ENCODE results near the gene KLK10.

Gene KLK10

DNA sequence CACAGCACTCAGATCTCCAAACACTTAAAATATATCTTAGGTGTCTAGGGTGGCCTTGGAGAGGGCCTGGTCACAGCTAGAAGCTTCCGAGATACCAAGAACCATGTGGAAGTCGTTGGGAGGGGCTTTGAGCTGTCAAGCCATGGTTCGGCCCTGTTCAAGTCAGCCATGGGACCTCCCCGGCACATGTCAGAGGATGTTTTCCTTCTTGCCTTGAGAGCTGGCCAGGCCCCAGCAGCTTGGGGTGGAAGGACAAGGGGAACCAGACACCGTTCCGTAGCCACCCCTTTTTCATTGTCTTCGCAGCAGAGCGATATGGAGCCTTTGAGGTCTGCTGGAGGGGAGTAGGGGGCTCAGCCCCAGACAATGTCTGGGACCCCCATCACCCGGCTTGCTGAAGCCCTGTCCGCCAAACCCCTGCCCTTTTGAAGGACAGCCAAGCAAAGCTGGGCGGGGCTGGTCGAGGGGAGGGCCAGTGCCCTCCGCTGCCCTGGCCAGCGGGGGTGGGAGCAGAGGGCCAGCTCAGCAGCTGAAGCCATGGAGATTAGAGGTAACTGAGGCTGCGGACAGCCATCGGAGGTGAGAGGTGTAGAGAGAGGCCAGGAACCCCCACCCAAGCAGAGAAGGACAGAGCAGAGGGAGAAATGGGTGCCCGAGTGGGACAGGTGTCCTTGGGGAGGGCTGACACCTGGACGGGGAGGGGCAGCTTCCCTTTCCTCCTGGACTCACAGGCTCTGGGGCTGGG is 6.5 kb upstream of the KLK10 start:
- DNase-seq, result no peak

DNA sequence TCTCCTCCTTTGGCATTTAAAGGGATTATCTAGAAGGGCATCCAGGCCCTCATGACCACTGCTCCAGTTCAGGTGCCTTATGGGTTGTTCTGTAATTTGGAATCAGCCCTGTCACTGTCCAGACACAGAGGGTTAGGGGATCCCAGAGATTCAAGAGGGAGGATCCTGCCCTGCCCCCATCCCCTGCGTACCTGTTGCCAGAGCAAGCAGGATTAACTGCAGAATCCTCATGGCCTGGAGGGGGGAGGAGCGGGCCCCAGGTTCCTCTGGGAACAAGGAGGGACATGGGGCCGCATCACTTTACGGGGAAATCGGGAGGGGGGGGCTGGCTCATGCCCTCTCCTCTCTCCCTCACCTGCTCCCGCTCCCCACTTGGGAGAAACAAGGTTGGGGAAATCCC is 5.9 kb upstream of the KLK10 start:
- no peak for DNase-seq

DNA sequence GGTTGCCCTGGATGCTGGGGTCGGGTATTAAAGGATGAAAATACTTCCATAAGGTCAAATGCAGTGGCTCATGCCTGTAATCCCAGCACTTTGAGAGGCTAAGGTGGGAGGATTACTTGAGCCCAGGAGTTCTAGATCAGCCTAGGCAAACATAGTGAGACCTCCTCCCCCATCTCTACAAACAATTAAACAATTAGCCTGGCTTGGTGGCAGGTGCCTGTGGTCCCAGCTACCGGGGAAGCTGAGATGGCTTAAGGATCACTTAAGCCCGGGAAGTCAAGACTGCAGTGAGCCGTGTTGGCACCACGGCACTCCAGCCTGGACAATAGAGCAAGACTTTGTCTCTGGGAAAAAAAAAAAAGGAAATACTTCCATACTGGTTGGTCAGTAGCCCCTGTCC is 5.4 kb upstream of the KLK10 start:
- no peak for DNase-seq

DNA sequence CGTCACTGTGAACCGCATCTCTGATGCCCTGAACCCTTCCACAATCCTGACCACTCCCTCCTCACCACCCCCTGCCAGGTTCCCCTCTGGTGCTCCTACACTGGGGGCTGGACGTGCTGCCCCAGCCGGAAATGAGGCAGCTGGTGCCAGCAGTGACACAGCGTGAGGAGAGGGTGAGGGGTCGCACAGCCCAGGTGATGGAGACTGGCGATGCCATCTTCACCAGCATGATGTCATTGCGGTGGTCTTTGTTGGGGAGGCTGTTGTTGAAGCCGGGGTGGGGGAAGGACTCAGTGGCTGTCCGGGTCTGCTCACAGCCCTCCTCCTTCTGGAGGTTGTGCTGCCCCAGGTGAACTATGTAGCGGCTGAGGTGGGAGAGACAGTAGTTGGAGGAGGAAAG is 4.4 kb upstream of the KLK10 start:
- DNase-seq, result no peak

DNA sequence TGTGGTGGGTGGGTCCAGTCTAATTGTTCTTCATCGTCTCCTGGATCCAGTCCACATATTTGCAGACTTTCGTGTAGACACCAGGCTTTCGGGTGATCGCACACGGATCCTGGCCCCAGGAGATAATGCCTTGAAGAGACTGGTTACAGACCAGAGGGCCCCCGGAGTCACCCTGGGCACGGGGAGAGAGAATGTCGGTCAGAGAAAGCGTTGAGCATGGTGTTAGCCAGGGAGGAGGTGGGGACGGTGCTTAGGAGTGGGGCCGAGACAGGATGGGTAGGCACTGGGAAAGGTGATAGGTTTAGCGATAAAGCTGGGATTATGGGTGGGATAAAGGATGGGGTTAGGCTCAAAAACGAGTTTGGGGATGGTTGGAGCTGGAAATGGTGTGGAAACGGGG is 3.0 kb upstream of the KLK10 start:
- DNase-seq, result no peak

DNA sequence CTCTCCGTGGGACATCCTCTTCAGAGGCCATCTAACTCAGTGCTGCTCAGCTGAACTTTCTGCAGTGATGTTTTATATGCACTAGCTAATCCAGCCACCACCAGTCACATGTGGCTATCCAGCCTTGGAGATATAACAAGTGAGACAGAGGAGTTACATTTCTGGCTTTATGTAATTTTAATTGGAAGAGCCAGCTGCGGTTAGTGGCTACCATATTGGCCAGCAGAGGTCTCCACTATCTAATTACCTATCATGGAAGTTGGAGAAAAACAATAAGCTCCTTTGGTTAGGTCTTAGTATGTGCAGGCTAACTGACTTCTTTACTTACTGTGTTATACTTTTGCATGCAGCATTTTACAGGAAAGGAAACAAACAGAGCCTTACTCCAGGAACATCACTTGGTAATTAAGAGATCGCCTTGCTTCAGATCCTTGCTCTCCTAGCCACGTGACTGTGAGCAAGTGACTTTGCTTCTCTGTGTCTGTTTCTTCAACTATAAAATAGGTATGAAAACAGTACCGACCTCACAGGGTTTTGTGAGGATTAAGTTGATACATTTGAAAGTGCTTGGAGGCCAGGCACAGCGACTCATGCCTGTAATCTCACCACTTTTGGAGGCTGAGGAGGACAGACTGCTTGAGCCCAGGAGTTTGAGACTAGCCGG is 1.6 kb upstream of the KLK10 start:
- no peak for DNase-seq

DNA sequence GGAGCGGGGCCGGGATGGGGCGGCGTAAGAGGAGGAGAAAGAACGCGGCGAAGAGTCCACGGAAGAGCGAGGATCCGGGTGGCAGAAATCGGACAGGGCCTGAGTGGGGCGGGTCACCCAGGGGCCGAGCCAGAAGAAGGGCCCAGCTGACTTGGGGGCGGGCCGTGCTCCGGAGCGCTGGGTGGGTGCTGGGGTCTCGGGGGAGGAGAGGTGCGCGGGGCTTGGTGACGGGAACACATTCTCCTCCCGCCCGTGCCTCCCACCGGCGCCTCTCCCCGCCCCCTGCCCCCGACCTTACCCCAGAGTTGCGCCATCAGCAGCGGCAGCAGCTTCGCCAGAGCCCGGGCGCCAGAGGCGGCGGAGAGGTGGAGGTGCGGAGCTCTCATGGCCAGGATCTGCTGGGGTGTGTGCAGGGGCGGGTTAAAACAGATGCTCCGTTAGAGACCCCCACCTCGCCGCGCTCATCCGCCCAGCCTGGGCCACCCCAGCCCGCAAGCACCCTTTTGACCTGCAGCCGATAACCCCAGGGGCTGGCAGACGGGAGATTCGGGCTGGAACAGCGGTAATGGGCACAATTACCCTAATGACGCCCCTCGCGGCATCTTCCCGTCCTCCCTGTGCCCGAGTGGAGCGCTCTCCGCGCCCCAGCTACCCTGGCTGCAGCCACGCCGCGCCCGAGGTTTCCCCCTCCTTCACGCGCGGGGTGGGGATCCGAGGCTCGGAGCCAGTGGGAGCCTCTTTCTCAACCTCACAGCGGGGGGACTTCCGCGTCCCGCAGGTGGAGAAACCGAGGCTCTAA is 565 bp downstream of the KLK10 start:
- DNase-seq, result no peak

DNA sequence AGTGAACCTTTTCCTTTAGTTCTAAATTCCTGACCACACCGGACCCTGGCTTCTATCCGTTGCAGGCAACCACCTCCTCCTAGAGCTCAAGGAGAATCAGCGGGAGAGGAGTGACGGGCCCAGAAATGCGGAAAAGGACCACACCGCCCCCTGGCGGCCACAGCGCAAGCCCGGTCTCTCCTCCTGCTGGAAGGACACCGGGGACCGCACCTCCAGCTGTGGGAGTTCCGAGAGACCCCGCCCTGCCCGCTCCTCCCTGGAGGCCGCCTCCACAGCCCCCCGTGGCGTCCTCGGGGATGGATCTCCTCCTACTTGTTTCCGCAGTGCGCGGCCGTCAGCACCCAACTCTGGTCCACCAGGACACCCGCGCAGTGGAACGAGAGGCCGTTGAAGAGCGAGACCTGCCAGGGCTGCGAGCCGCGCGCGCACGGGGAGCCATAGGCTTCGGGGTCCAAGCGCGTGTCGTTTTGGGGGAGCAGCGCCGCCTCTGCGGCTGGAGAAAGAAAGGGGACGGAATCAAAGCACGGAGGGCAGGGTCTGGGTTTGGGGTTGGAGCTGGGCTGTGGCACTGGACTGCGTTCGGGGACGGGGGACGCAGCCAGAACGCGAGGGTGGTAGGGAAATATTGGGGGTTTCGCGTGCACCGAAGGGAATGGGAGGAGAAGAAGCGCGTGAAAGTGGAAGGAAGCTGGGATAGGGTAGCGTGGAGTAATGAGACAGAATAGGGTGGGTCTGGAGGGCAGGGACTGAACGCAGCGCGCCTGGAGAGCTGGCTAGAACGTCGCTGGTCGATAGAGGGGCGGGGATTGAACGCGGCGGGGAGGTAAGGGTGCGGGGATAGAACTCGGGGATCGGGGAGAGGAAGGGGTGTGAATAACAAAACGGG is 2.5 kb downstream of the KLK10 start:
- no peak for DNase-seq

DNA sequence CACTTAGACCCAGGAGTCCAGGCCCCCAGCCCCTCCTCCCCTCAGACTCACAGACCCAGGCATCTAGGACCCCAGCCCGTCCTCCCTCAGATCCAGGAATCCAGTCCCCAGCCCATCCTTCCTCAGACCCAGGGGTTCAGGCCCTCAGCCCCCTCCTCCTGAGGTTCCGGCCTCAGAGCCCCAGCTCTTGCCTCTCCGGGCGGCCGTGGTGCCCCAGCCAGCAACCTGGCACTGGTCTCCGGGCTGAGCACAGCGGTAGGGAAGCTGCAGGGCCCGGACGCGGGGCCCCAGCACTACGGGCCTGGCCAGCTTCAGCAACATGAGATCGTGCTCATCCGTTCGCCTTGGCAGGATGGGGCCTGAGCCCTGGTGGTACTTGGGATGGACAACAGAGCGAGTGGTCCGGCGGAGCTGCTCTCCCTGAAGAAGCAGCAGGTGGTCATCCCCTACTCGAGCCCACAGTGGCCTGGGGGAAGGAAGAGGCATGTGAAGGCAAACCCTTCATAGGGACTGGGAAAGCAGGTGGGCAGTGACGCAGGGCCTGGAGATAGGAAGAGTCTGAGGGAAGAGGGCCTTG is 3.7 kb downstream of the KLK10 start:
- DNase-seq, result no peak

DNA sequence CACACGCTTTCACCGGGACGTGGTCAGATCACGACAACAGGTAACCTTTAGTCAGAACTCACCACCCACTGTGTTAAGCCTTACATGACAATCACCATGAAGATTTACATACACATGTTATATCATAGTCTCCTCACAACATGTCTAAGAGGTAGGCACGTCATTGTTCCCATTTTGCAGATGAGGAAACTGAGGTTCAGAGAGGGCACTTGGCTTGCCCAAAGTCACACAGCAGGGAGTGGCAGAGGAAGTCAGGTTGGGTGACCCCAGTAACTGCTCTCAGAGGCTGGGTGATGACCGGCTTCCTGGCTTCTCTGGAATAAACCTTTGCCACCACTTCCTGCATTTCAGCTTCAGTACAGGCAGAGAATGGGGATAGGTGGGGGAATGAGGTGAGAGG is 5.3 kb downstream of the KLK10 start:
- no peak for DNase-seq

DNA sequence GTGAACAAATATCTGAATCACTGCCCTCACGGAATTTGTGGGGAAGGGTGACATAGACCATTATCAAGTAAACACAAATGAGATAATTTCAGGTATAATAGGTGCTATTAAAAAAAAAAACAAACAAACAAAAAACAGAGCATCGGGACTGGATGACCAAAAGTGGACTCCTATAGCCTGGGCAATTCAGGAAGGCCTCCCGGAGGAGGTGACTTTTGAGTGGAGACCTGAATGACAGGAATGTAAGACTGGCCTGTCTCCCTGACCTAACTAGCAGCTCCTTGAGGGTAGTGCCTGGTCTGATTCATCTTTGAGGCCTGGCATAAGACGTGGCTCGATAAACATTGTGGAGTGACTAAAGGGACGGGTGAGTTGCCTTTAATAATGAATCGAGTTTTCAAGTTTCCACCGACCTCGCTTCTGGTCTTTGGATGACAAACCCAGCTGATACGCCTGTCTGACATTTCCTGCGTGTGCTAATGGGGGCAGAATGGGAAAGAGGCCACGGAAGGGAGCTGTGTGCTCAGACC is 6.8 kb downstream of the KLK10 start:
- DNase-seq, result no peak

DNA sequence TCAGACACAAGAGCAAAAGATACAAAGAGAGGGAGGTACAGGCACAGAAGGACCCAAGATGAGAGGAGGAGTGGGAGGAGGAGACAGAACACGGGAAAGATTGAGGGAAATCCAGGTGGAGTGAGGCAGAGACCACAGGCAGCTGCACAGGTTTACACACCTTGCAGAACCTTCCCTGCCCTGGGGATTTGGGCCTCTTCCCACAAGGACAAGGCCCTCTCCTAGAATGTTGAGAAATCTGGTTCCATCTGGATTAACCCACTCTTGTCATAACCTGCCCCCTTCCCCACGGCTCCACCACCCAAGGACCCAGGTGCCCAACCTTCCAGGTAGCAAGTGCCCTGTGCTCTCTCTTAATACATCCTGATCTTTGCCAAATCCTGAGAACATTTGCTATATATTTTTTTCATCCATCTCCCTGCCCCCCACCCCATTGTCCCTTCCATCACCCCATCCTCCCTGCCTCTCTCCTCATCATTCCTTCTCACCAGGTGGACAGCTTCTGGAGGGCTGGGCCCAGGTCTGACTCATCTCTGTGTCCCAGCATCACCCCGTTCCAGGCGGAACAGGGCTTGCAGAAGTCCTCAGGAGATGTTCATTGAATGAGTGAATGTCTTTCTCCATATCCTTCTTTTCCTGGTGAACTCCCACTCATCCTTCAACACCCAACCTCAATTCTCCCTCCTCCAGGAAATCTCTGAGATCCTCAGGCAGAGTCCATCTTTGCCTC is 9.3 kb downstream of the KLK10 start:
- DNase-seq, result no peak

DNA sequence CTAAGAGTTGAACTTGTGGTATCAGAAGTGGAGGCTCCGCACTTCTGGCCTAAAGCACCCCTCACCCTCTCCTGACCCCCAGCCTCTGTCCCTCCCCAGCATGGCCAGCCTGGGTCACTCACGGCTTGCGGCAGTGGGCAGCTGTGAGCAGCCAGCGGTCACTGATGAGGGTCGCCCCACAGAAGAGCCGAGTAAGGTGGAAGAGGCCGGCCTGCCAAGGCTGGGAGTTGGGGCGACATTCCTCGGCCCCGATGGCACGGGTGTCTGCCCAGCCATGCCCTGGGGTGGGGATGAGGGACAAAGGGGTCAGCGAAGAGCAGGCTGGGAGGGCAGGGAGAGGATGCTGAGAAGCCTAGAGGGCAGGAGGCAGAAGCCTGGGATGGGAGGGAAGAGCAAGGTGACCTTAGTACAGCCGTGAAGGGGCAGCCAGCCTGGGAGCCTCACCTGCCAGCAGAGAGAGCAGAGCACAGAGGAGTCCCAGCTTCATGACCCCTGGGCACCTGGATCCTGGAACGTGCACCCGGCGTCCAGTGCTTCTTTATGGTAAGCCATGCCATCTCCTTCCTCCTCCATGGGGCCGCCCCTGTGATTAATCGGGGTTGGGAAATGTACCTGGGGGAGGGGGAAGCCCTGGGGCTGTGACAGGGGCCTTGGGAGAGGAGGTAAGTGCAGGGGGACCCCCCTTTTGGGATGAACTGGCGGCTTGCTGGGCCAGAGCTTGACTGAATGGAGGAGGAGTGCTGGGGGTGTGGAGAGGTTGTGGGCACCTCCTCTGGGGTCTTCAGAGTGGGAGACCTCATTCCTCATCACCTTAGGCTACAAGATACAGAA is 10.2 kb downstream of the KLK10 start:
- DNase-seq, result no peak

DNA sequence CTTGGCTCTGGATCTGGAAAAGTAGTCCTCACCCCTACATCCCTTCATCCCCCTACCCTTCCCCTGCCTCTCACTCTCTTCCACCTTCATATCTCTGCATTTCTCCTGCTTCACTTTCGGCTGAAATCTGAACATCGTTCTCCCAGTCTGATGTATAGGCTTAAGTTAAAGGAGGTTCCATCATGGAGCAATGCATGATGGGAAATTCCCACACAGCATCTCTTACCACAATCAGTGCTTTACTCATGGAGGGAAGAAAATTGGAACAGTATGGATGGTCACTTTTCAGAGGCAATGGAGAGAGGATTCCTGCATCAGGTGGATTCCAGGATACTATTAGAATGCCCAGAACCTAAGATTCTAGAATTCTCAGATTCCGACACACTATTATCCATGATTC is 12.0 kb downstream of the KLK10 start:
- no peak for DNase-seq

DNA sequence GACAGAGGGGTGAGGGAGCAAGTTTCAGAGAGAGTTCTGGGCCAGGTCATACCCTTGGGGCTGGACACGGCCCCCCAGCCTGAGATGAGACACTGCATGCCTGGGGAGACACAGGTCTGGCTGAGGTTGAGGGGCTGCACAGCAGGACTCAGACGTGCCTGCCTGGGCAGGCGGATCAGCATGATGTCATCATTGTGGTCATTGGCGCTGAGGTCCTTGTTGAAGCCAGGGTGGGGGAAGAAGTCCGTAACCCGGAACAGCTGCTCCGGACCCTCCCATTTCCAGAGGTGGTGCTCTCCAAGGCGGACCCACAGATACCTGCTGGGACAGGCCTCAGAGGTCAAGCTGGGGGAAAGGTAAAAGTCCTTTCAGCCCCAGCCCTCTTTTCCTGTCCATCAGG is 13.1 kb downstream of the KLK10 start:
- no peak for DNase-seq

DNA sequence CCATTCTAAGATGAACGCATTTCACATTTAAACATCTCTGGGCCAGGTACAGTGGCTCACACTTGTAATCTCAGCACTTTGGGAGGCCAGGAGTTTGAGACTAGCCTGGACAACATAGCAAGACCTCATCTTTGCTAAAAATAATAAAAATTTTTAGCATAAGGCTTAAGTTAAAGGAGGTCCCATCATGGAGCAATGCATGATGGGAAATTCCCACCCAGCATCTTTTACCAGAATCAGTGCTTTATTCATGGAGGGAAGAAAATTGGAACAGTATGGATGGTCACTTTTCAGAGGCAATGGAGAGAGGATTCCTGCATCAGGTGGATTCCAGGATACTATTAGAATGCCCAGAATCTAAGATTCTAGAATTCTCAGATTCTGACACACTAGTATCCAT is 14.3 kb downstream of the KLK10 start:
- DNase-seq, result no peak

DNA sequence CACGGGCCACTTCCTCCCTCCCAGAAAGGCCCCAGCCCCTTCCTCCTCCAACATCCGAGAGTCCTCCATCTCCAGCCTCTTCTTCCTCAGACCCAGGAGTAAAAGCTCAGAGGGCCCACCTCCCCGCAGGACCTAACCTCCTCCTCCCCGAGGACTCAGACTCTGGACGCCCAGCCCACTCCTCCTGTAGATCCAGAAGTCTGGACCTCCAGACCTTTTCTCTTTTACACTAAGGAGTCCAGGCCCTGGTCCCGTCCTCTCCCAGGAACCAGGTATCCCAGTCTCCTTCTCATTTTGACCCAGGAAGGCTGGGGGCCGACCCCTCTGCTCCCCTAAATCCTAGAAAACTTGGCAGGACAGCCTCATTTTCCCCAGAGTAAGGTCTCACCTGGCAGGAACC is 16.2 kb downstream of the KLK10 start:
- no peak for DNase-seq

DNA sequence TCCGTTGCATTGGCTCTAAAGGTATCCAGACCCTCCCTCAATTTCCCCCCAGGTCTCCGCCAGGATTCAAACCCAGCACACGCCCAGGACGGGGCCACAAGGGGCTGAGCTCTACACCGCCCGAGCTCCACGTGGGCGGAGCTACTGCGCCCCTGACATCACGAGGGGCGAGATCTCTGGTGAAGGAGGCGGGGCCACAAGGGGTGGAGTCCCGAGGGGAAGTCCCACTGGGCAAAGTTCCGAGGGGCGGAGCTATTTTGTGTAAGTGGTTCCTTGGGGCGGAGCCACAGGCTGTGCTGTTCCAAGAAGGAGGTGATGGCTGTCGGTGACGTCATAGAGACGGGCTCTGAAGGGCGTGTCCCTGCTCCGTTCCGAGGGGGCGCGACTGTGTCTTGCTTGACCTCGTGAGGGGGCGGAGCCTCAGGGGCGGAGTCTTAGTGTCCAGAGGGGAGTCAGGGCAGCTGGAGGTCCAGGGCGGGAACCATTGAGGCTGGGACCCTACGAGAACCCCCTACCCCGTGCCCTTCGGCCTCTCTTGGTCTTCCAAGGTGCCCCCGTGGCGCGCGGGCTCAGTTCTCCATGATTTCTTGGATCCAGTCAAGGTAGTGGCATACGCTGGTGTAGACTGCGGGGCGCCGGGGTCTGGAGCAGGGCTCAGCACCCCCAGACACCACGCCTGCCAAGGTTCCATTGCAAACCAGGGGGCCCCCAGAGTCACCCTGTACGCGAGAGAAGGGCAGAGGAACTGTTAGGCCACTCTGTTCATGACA is 16.8 kb downstream of the KLK10 start:
- no peak for DNase-seq

DNA sequence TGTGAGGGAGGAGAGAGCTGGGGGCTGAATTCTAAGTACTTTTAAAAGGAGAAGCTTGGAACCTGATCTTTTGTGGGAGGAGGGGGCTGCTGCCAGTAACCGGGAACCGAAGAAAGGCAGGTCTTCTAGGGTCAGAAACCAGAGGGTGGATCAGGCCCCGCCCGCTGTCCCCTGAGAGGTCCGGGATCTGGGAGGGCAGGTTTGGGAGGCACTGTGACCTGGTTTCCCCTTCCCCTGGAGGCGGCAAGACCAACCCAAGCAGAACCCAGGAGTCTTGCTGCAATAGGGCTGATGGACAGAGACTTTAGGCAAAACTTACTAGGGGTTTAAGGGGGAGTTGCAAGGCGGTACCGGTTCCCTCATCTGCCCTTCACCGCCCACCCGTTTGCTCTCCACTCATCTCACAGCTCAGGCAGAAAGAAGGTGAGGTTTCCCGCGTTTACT is 17.4 kb downstream of the KLK10 start:
- DNase-seq, result no peak

DNA sequence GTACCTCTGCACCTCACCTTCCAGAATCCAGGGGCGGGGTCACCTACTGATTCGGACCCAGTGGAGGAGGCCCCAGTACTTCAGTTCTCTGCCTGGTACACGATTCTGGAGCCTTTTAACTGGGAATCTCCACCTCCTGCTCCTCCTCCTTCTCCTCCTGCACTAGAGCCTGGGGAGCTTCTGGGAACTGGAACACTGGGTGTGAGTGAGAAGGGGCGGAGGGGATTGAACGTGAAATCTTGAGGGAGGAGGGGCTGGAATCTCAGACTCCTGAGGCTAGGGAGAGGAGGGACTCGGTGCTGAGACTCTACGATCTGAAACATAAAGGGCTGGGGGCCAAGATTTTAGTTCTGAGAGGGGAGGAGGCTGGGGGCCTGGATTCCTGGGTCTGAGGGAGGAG is 18.0 kb downstream of the KLK10 start, which contains the start of gene KLK8:
TSS of gene KLK8 (minus strand) at position 90 of the 400 bp plus-strand sequence. CDS start 437 bp downstream, outside the sequence.
- DNase-seq, result no peak

Data from stimulated activated naive CD4-positive, alpha-beta T cell treated with Interleukin-2 at 50 U/mL for 16 hours (primary cell).